Omental fat pad (tissue), 4 donors: ENCODE measurements around the gene PDE4D. TPM values are rescaled to one million over a fixed set of nuclear protein-coding genes. Genes with fewer than 3 reads are reported as not detected.

Experiments
- ATAC-seq: fragments of 150-250 bp; one replicate; pipeline ENCODE4 v1.9.1; 2016; ENCODE audit warnings: mild to moderate bottlenecking, moderate library complexity; ENCODE audit not compliant: low FRiP score
- DNase-seq: peaks from one replicate; pipeline ENCODE4 v3.0.0-alpha.2; 2019; ENCODE audit warnings: low spot score
- total RNA-seq, 4 donors: library from RNA; depleted of rRNA; stranded (reverse); fragments of >200 nt; gene quantifications; one replicate each; pipeline ENCODE4 v1.1.0, GENCODE V29; 2016
- TF ChIP-seq, protein P1 (sequence below), 3 donors: fragments of 450-650 bp; IDR thresholded peaks; one replicate each; pipeline ENCODE4 v1.5.1; 2016 to 2017; ENCODE audit warnings: antibody characterized with exemption in 3 of 3, mild to moderate bottlenecking in 3 of 3, moderate library complexity in 2 of 3

PDE4D gene
- total RNA-seq, 4 donors from 2014 or later: 32.5 to 94.8 (median 43.2) TPM

DNA sequence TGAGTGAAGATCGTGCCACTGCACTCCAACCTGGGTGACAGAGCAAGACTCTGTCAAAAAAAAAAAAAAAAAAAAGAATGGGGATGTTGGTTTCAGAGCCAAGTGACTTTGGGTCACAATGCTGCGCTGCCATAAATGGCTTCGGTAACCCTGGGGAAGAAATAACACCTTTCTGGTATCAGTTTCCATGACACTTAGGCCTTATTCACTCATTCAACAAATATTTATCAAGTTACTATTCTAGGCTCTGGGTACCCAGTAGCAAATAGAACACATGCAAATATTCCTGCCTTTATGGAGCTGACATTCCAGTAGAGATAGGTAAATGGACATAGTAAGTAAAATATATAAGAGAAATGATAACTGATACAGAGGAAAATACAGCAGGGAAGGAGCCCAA, 454.2 kb downstream of the PDE4D start:
- TF ChIP-seq, protein P1, sequence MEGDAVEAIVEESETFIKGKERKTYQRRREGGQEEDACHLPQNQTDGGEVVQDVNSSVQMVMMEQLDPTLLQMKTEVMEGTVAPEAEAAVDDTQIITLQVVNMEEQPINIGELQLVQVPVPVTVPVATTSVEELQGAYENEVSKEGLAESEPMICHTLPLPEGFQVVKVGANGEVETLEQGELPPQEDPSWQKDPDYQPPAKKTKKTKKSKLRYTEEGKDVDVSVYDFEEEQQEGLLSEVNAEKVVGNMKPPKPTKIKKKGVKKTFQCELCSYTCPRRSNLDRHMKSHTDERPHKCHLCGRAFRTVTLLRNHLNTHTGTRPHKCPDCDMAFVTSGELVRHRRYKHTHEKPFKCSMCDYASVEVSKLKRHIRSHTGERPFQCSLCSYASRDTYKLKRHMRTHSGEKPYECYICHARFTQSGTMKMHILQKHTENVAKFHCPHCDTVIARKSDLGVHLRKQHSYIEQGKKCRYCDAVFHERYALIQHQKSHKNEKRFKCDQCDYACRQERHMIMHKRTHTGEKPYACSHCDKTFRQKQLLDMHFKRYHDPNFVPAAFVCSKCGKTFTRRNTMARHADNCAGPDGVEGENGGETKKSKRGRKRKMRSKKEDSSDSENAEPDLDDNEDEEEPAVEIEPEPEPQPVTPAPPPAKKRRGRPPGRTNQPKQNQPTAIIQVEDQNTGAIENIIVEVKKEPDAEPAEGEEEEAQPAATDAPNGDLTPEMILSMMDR (IDR thresholded peaks at IDR 0.05): no peak
- ATAC-seq (no peak), DNase-seq (no peak)

DNA sequence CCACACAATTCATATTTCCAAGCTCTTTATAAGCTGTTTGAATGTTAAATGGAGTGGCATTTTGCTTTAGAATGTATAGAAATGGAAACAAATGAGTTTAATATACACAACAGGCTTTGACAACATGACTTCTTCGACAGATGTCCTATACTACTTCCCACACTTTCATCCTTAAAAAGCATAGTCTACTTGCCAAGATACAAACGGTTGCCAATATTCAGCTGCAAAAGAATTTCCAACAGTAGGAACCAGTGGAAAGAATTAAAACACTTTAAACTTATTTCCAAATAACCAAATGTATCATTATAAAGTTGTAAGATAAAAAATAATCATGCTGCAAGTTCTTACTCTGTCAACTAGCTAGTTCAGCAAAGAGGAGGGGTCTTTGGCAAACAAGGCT, 456.4 kb downstream of the PDE4D start:
- TF ChIP-seq, protein P1 (IDR thresholded peaks at IDR 0.05): no peak
- ATAC-seq: no peak
- DNase-seq: no peak

DNA sequence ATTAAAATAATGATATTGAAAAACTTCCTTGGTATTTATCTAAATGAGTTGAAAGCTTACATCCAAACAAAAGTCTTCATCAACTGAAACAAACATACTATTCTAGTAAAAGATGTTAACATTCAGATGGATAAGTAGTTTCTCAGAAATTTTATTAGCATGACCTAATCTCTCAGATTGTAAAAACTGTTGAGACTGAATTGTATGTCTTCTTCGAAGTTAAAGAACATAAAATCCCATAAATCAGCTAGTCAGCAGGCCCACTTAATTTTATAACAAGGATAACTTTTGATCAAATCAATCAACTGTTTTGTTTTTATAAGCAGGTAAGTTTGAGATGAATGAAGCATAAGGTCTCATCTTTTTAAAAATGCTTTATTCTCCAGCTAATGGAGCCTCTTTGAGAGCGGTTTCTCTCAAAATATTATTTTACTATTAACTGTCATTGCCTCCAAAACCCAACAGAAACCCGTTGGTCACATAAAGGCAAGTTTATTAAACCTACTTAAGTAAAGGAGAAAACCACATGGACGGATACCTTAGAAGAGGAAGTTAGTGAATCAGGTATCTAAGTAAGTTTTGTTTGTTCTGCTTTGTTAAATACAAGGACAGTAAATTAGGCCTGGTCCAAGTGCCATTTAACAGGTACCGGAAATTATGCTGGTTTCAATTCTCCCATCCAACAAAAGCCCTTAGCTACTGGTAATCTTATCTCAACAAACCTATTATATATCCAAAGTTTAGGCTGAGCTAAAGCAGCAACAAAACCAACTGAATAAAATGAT, 457.0 kb downstream of the PDE4D start:
- no peak for ATAC-seq

DNA sequence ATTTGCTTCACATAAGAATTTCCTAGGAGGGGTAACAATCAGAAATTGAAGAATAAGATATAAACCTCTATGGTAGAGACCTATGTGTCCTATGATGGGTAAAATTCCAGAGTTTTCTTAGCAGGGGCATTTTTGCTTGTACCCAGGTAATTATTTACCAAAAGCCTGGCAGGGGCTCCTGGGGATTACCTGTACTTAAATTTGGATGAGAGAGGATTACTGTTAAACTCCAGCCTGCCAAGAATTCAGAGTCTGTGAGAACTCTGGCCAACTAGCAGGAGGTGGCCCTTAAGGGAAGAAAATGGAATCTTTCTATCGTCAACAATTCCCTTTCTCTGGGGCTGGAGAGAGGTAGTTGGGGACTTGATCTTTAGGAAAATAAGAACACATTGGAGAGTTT, 460.4 kb downstream of the PDE4D start:
- DNase-seq (no peak), ATAC-seq (no peak)
- TF ChIP-seq, protein P1 (IDR thresholded peaks at IDR 0.05): no peak

More for the DNA sequence above, 457.0 kb downstream of the PDE4D start:
- TF ChIP-seq, protein P1 (IDR thresholded peaks at IDR 0.05): no peak
- no peak for DNase-seq

DNA sequence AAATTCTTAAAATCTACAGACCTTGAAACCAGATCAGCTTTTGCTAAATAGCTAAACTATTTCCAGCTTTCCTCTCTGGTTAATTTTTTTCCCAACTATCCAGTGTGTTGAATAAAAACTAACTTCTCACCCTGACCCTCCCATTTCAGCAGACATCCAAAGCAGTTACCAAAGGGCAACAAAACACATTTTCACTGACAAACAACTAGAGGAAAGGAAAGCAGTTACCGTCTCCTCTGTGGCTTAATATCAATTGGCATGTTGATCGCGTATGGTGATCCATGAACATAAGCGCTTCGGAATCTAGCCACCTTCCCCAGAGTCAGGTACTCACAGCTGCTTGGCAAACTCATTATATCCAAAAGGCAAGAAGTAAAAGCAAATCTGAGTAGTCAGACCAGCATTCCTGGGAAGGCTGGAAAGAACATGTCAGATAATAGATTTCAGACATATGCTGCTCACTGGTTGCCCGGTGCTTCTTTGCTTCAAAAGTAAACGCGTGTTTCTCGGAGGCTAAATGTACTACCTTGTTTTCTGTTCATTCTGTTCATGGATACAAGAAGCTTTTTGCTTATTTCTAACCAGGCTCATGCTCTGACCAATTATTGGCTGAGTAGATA, 463.4 kb downstream of the PDE4D start:
- no peak for DNase-seq
- no peak for ATAC-seq

DNA sequence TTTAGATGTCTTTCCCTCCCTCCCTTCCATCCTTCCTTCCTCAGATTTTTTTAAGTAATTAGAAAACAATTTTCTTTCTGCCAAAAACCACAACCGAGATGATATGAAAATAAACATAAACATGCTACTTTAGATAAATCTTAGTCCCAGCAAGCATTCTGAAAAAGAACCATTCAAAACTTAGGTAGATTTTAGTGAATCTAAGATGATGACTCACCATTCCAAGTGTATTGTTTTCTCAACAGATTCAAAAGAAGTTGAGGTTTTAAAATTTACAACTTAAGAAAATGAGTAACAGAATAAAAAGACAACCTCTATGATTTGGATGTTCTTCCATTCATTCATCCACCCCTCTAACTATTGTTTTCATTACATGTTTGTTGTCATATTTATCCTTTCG, 465.1 kb downstream of the PDE4D start:
- no peak for ATAC-seq
- no peak for DNase-seq
- TF ChIP-seq, protein P1 (IDR thresholded peaks at IDR 0.05): no peak

More for the DNA sequence above, 463.4 kb downstream of the PDE4D start:
- TF ChIP-seq, protein P1 (IDR thresholded peaks at IDR 0.05): no peak

DNA sequence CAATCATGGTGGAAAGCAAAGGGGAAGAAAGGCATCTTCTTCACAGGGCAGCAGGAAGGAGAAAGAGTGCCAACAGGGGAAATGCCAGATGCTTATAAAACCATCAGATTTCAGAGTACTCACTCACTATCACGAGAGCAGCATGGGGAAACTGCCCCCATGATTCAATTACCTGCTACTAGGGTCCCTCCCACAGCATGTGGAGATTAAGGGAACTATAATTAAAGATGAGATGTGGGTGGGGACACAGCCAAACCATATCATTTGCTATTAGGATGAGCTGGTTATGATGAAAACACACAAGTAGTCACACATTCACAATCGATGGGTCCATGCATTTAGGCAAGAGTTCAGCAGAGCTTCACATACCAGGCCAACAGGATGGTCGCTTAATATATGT, 469.0 kb downstream of the PDE4D start:
- ATAC-seq (no peak), DNase-seq (no peak)
- TF ChIP-seq, protein P1 (IDR thresholded peaks at IDR 0.05): no peak
